Stimulated activated CD4-positive, alpha-beta T cell treated with anti-CD3 and anti-CD28 coated beads, Interleukin-15, amount 100 ng/mL, for 1 hour (primary cell): Measurements from ENCODE around the gene GCSH.

Source experiments
- DNase-seq, 2 donors: peaks; one replicate each; pipeline ENCODE4 v3.0.0-alpha.2; 2020; ENCODE audit warnings: low read depth in 1 of 2, low spot score in 1 of 2

Gene GCSH

GRCh38 chr16:81105946-81106345 lies 9.8 kb upstream of the GCSH start:
- DNase-seq = no peak

- no peak for DNase-seq
Observed at GRCh38 chr16:81101702-81102101, 5.5 kb upstream of the GCSH start.

GRCh38 chr16:81099958-81100357 lies 3.8 kb upstream of the GCSH start:
- DNase-seq = no peak

- DNase-seq = no peak
Observed at GRCh38 chr16:81097230-81097629, 1.0 kb upstream of the GCSH start.

GRCh38 chr16:81096715-81097208 lies 567 bp upstream of the GCSH start:
- DNase-seq = no peak

GRCh38 chr16:81095653-81095952 lies 592 bp downstream of the GCSH start:
- no peak for DNase-seq

- DNase-seq = no peak
Observed at GRCh38 chr16:81094771-81095251, 1.4 kb downstream of the GCSH start.

- no peak for DNase-seq
Observed at GRCh38 chr16:81088836-81089235, 7.4 kb downstream of the GCSH start.

- no peak for DNase-seq
Observed at GRCh38 chr16:81081014-81081413, 15.2 kb downstream of the GCSH start.

- DNase-seq = no peak
Observed at GRCh38 chr16:81080233-81080632, 16.0 kb downstream of the GCSH start.

- DNase-seq = peak; percentile 89 to 95
Observed at GRCh38 chr16:81077076-81077940, 18.9 kb downstream of the GCSH start, which contains the start of gene C16orf46. Gene C16orf46, minus strand, starts transcription at chr16:81077238. Its CDS starts 13,283 bp downstream, at chr16:81063955.

GRCh38 chr16:81076566-81077075 lies 19.6 kb downstream of the GCSH start:
- peak; percentile 85 to 89 for DNase-seq

- DNase-seq = no peak
Observed at GRCh38 chr16:81073560-81074330, 22.4 kb downstream of the GCSH start.

- no peak for DNase-seq
Observed at GRCh38 chr16:81071805-81072204, 24.4 kb downstream of the GCSH start.

GRCh38 chr16:81070979-81071378 lies 25.2 kb downstream of the GCSH start:
- DNase-seq = no peak

GRCh38 chr16:81069063-81069462 lies 27.1 kb downstream of the GCSH start:
- no peak for DNase-seq

GRCh38 chr16:81067166-81067565 lies 29.0 kb downstream of the GCSH start:
- DNase-seq = no peak

- no peak for DNase-seq
Observed at GRCh38 chr16:81066681-81067080, 29.5 kb downstream of the GCSH start.

GRCh38 chr16:81061871-81062608 lies 34.2 kb downstream of the GCSH start:
- DNase-seq = no peak

- DNase-seq = no peak
Observed at GRCh38 chr16:81061307-81061640, 34.9 kb downstream of the GCSH start.

- DNase-seq = no peak
Observed at GRCh38 chr16:81060576-81061306, 35.5 kb downstream of the GCSH start.
